SJCRH30 (cell line): ENCODE measurements around the gene TRPM5. TPM values are rescaled to one million over a fixed set of nuclear protein-coding genes. Genes with fewer than 3 reads are reported as not detected.
A peak's percentile ranks its signal among the peaks of the same experiment; 100 is the strongest.

Experiments used
- DNase-seq, 2 experiments: peaks; one replicate each; pipeline ENCODE4 v3.0.0-alpha.2; 2015 to 2020
- H3K27ac ChIP-seq: fragments of 250-450 bp; sonication (Bioruptor Pico); 2 replicates; pipeline ENCODE4 v1.5.1; 2020; ENCODE audit warnings: mild to moderate bottlenecking, moderate library complexity
- H3K27me3 ChIP-seq: fragments of 250-450 bp; sonication (Bioruptor Pico); 2 replicates; pipeline ENCODE4 v1.5.1; 2020; ENCODE audit warnings: mild to moderate bottlenecking, moderate library complexity
- H3K36me3 ChIP-seq: fragments of 250-450 bp; sonication (Bioruptor Pico); 2 replicates; pipeline ENCODE4 v1.5.1; 2020; ENCODE audit warnings: mild to moderate bottlenecking, moderate library complexity
- H3K4me1 ChIP-seq: fragments of 250-450 bp; sonication (Bioruptor Pico); 2 replicates; pipeline ENCODE4 v1.5.1; 2020; ENCODE audit warnings: mild to moderate bottlenecking, moderate library complexity
- H3K4me3 ChIP-seq: fragments of 250-450 bp; sonication (Bioruptor Pico); 2 replicates; pipeline ENCODE4 v1.5.1; 2020; ENCODE audit warnings: mild to moderate bottlenecking, moderate library complexity
- H3K9me3 ChIP-seq: fragments of 250-450 bp; sonication (Bioruptor Pico); replicated peaks from 2 replicates; pipeline ENCODE4 v1.5.1; 2020; ENCODE audit warnings: mild to moderate bottlenecking, moderate library complexity
- total RNA-seq: library from RNA; depleted of rRNA; stranded (reverse); fragments of >200 nt; shearing (Covaris generic); gene quantifications from 2 replicates; pipeline ENCODE4 v1.2.3, GENCODE V29; 2014

The TRPM5 gene
- total RNA-seq, 1 experiment from 2014 or later, result not detected

GRCh38 chr11:2409126-2409525, 35.2 kb downstream of the TRPM5 start:
- no peak for DNase-seq
- Histone ChIP-seq H3K4me3 (no peak overlapping the region), H3K27me3 (peaks cover 24% of the 10 kb centered on the region), H3K9me3 (no peaks in the 10 kb centered on the region), H3K36me3 (no peaks in the 10 kb centered on the region), H3K4me1 (no peaks in the 10 kb centered on the region), H3K27ac (no peak overlapping the region)

- no peak overlapping the region for H3K27ac ChIP-seq
- no peaks in the 10 kb centered on the region for H3K4me1 ChIP-seq
- no peaks in the 10 kb centered on the region for H3K9me3 ChIP-seq
- H3K27me3 ChIP-seq, result peaks cover 24% of the 10 kb centered on the region
- no peak for DNase-seq
- no peaks in the 10 kb centered on the region for H3K36me3 ChIP-seq
- H3K4me3 ChIP-seq, result no peak overlapping the region
These were observed 35.6 kb downstream of the TRPM5 start for GRCh38 chr11:2408671-2409070.

- no peak overlapping the region for H3K4me3 ChIP-seq
- H3K27ac ChIP-seq, result no peak overlapping the region
- H3K9me3 ChIP-seq, result no peaks in the 10 kb centered on the region
- H3K36me3 ChIP-seq, result peaks cover 8% of the 10 kb centered on the region
- no peak for DNase-seq
- peaks cover 24% of the 10 kb centered on the region for H3K27me3 ChIP-seq
- no peaks in the 10 kb centered on the region for H3K4me1 ChIP-seq
These were observed 37.4 kb downstream of the TRPM5 start for GRCh38 chr11:2406878-2407410.

GRCh38 chr11:2406451-2406850, 37.9 kb downstream of the TRPM5 start:
- Histone ChIP-seq H3K4me1 (no peaks in the 10 kb centered on the region), H3K27me3 (peaks cover 24% of the 10 kb centered on the region), H3K9me3 (no peaks in the 10 kb centered on the region), H3K4me3 (no peak overlapping the region), H3K27ac (no peak overlapping the region), H3K36me3 (peaks cover 8% of the 10 kb centered on the region)
- no peak for DNase-seq

- H3K36me3 ChIP-seq, result peaks cover 8% of the 10 kb centered on the region
- DNase-seq, result no peak
These were observed 39.5 kb downstream of the TRPM5 start for GRCh38 chr11:2404735-2405196.

GRCh38 chr11:2402890-2403645, 41.2 kb downstream of the TRPM5 start:
- DNase-seq, result no peak
- Histone ChIP-seq H3K27me3 (no peaks in the 10 kb centered on the region), H3K36me3 (peaks cover 8% of the 10 kb centered on the region), H3K4me1 (peaks cover 3% of the 10 kb centered on the region; the same call in 1 of the 2 replicates), H3K27ac (no peak overlapping the region), H3K9me3 (no peaks in the 10 kb centered on the region), H3K4me3 (no peak overlapping the region)

More at GRCh38 chr11:2404735-2405196, 39.5 kb downstream of the TRPM5 start:
- Histone ChIP-seq H3K9me3 (no peaks in the 10 kb centered on the region), H3K4me1 (no peaks in the 10 kb centered on the region), H3K27me3 (peaks cover 13% of the 10 kb centered on the region), H3K27ac (no peak overlapping the region), H3K4me3 (no peak overlapping the region)

GRCh38 chr11:2402106-2402505, 42.2 kb downstream of the TRPM5 start:
- Histone ChIP-seq H3K4me3 (no peak overlapping the region), H3K9me3 (no peaks in the 10 kb centered on the region), H3K36me3 (peaks cover 8% of the 10 kb centered on the region), H3K27me3 (no peaks in the 10 kb centered on the region), H3K27ac (no peak overlapping the region), H3K4me1 (peaks cover 3% of the 10 kb centered on the region; the same call in 1 of the 2 replicates)
- no peak for DNase-seq

GRCh38 chr11:2401436-2401984, 42.8 kb downstream of the TRPM5 start:
- Histone ChIP-seq H3K4me1 (peaks cover 3% of the 10 kb centered on the region; the same call in 1 of the 2 replicates), H3K36me3 (peaks cover 8% of the 10 kb centered on the region), H3K27me3 (no peaks in the 10 kb centered on the region), H3K4me3 (peak overlapping the region; percentile 84), H3K27ac (peak overlapping the region; percentile 61; the same call in 1 of the 2 replicates), H3K9me3 (no peaks in the 10 kb centered on the region)
- no peak for DNase-seq

- H3K4me1 ChIP-seq, result peaks cover 3% of the 10 kb centered on the region; the same call in 1 of the 2 replicates
- no peak for DNase-seq
- no peaks in the 10 kb centered on the region for H3K27me3 ChIP-seq
- H3K9me3 ChIP-seq, result no peaks in the 10 kb centered on the region
- peak overlapping the region; percentile 84 for H3K4me3 ChIP-seq
- H3K27ac ChIP-seq, result peak overlapping the region; percentile 61
- H3K36me3 ChIP-seq, result peaks cover 8% of the 10 kb centered on the region
These were observed 43.4 kb downstream of the TRPM5 start for GRCh38 chr11:2400762-2401435.

GRCh38 chr11:2400069-2400761, 44.1 kb downstream of the TRPM5 start, which contains the start of gene TSSC4:
Gene TSSC4, plus strand, starts transcription at chr11:2400750. Its CDS starts 1,884 bp downstream, at chr11:2402634.
- H3K4me3 ChIP-seq, result peak within 1 kb of the TSS; percentile 84
- H3K27me3 ChIP-seq, result no peaks in the 10 kb centered on the region
- H3K9me3 ChIP-seq, result no peaks in the 10 kb centered on the region
- peaks cover 3% of the 10 kb centered on the region; the same call in 1 of the 2 replicates for H3K4me1 ChIP-seq
- H3K36me3 ChIP-seq, result peaks cover 8% of the 10 kb centered on the region
- peak; percentile 100 for DNase-seq
- peak within 1 kb of the TSS; percentile 61 for H3K27ac ChIP-seq

GRCh38 chr11:2399488-2400068, 44.7 kb downstream of the TRPM5 start:
- Histone ChIP-seq H3K4me1 (peaks cover 3% of the 10 kb centered on the region; the same call in 1 of the 2 replicates), H3K9me3 (no peaks in the 10 kb centered on the region), H3K27me3 (no peaks in the 10 kb centered on the region), H3K36me3 (peaks cover 8% of the 10 kb centered on the region), H3K27ac (peak overlapping the region; percentile 52), H3K4me3 (peak overlapping the region; percentile 65)
- DNase-seq, result no peak

GRCh38 chr11:2398664-2399355, 45.5 kb downstream of the TRPM5 start:
- H3K27me3 ChIP-seq, result no peaks in the 10 kb centered on the region
- H3K4me1 ChIP-seq, result peaks cover 3% of the 10 kb centered on the region; the same call in 1 of the 2 replicates
- no peak overlapping the region for H3K4me3 ChIP-seq
- no peak for DNase-seq
- H3K27ac ChIP-seq, result no peak overlapping the region
- no peaks in the 10 kb centered on the region for H3K9me3 ChIP-seq
- H3K36me3 ChIP-seq, result peaks cover 8% of the 10 kb centered on the region

- no peaks in the 10 kb centered on the region; the same call in 1 of the 2 replicates for H3K36me3 ChIP-seq
These were observed 47.3 kb downstream of the TRPM5 start for GRCh38 chr11:2397005-2397404.

More at GRCh38 chr11:2397005-2397404, 47.3 kb downstream of the TRPM5 start:
- no peaks in the 10 kb centered on the region for H3K27me3 ChIP-seq
- H3K4me1 ChIP-seq, result peaks cover 3% of the 10 kb centered on the region; the same call in 1 of the 2 replicates
- no peak overlapping the region for H3K4me3 ChIP-seq
- H3K27ac ChIP-seq, result no peak overlapping the region
- no peak for DNase-seq
- H3K9me3 ChIP-seq, result no peaks in the 10 kb centered on the region
